ENCODE results near the gene SETD7. TPM values are rescaled to one million over a fixed set of nuclear protein-coding genes. Genes with fewer than 3 reads are reported as not detected.

SETD7 gene
- polyA plus RNA-seq, 3 donors, result 14.1 to 16.8 (median 15.4) TPM

GRCh38 chr4:139499186-139499585 lies 56.8 kb downstream of the SETD7 start:
- H3K9me3 ChIP-seq (replicated peaks in 1 of 2; ENCODE audit: control insufficient read depth in 1 of 2, insufficient read depth in 1 of 2, low read length in 2 of 2), result no peaks in the 10 kb centered on the region
- H3K4me2 ChIP-seq (replicated peaks; ENCODE audit: extremely low read depth, low read length, poor library complexity, severe bottlenecking), result no peak overlapping the region
- H3K36me3 Mint-ChIP-seq, result peaks cover 4 to 5% of the 10 kb centered on the region in 2 donors
- no peak overlapping the region for H3K4me3 ChIP-seq (replicated peaks in 1 of 3; ENCODE audit: low read depth in 2 of 3, low read length in 3 of 3)
- no peak for DNase-seq
- H3K4me1 Mint-ChIP-seq, result peaks cover 24% of the 10 kb centered on the region
- H3K9ac ChIP-seq (ENCODE audit: insufficient read depth, low read length, poor library complexity, severe bottlenecking), result peak overlapping the region; percentile 8
- H3K27ac ChIP-seq (ENCODE audit: low read depth in 1 of 2, low read length in 2 of 2), result no peak overlapping the region
- TF ChIP-seq CTCF (IDR thresholded peaks at IDR 0.05), result no peak
- no peak overlapping the region for H3K27ac Mint-ChIP-seq
- H3K4me1 ChIP-seq (ENCODE audit: control insufficient read depth in 1 of 2, insufficient read depth in 2 of 2, low read length in 2 of 2), result peaks cover 0 to 5% of the 10 kb centered on the region in 2 donors
- H2AFZ ChIP-seq (ENCODE audit: insufficient read depth, low read depth, low read length, poor library complexity, severe bottlenecking), result no peak overlapping the region
- H3K4me3 Mint-ChIP-seq, result no peak overlapping the region
- no peaks in the 10 kb centered on the region for H3K79me2 ChIP-seq (ENCODE audit: insufficient read depth, low read length)
- intact Hi-C loops (cut with micrococcal nuclease), result no loop called here
- no peaks in the 10 kb centered on the region for H3K36me3 ChIP-seq (replicated peaks in 1 of 2; ENCODE audit: control insufficient read depth in 1 of 2, insufficient read depth in 2 of 2, low read length in 2 of 2)
- H3K27me3 Mint-ChIP-seq (ENCODE audit: low read depth in 3 of 3), result peaks cover 0 to 1% (median 0%) of the 10 kb centered on the region in 3 donors
- no peaks in the 10 kb centered on the region for H3K27me3 ChIP-seq (ENCODE audit: control insufficient read depth in 2 of 2, insufficient read depth in 2 of 2, low read length in 2 of 2)
- WGBS (ENCODE audit: insufficient coverage), result 8% methylated on average over 2 of the region's 4 CpGs
- no peaks in the 10 kb centered on the region for H4K20me1 ChIP-seq (ENCODE audit: insufficient read depth, low read length)
- H3K9me3 Mint-ChIP-seq, result peaks cover 0 to 2% (median 0%) of the 10 kb centered on the region in 7 donors

- no peak overlapping the region for H3K27ac ChIP-seq (ENCODE audit: low read depth in 1 of 2, low read length in 2 of 2)
- no peak overlapping the region for H3K4me3 ChIP-seq (replicated peaks in 1 of 3; ENCODE audit: low read depth in 2 of 3, low read length in 3 of 3)
- H3K9me3 ChIP-seq (replicated peaks in 1 of 2; ENCODE audit: control insufficient read depth in 1 of 2, insufficient read depth in 1 of 2, low read length in 2 of 2), result no peaks in the 10 kb centered on the region
- intact Hi-C loops (cut with micrococcal nuclease), result no loop called here
- H3K36me3 Mint-ChIP-seq, result peaks cover 0 to 3% of the 10 kb centered on the region in 2 donors
- H3K27me3 Mint-ChIP-seq (ENCODE audit: low read depth in 3 of 3), result peaks cover 0 to 1% (median 0%) of the 10 kb centered on the region in 3 donors
- peak overlapping the region in 1 of 7 donors; percentile 76 for H3K27ac Mint-ChIP-seq
- H3K4me1 ChIP-seq (ENCODE audit: control insufficient read depth in 1 of 2, insufficient read depth in 2 of 2, low read length in 2 of 2), result no peaks in the 10 kb centered on the region
- H3K36me3 ChIP-seq (replicated peaks in 1 of 2; ENCODE audit: control insufficient read depth in 1 of 2, insufficient read depth in 2 of 2, low read length in 2 of 2), result no peaks in the 10 kb centered on the region
- no peak overlapping the region for H3K4me3 Mint-ChIP-seq
- no peak for DNase-seq
- H3K4me2 ChIP-seq (replicated peaks; ENCODE audit: extremely low read depth, low read length, poor library complexity, severe bottlenecking), result no peak overlapping the region
- peaks cover 6% of the 10 kb centered on the region for H3K4me1 Mint-ChIP-seq
- H4K20me1 ChIP-seq (ENCODE audit: insufficient read depth, low read length), result no peaks in the 10 kb centered on the region
- peaks cover 0 to 4% (median 0%) of the 10 kb centered on the region in 7 donors for H3K9me3 Mint-ChIP-seq
- H3K27me3 ChIP-seq (ENCODE audit: control insufficient read depth in 2 of 2, insufficient read depth in 2 of 2, low read length in 2 of 2), result no peaks in the 10 kb centered on the region
- TF ChIP-seq CTCF (IDR thresholded peaks at IDR 0.05), result no peak
- 100% methylated on average over 4 of the region's 4 CpGs for WGBS (ENCODE audit: insufficient coverage)
- H3K79me2 ChIP-seq (ENCODE audit: insufficient read depth, low read length), result no peaks in the 10 kb centered on the region
- H3K9ac ChIP-seq (ENCODE audit: insufficient read depth, low read length, poor library complexity, severe bottlenecking), result no peak overlapping the region
- H2AFZ ChIP-seq (ENCODE audit: insufficient read depth, low read depth, low read length, poor library complexity, severe bottlenecking), result no peak overlapping the region
These were observed 62.8 kb downstream of the SETD7 start for GRCh38 chr4:139493176-139493575.

All from CD14-positive monocyte (primary cell).